ENCODE results near the gene PIK3R1.

GRCh38 chr5:68315679-68316271 lies 100.2 kb downstream of the PIK3R1 start:
- TF ChIP-seq CTCF (IDR thresholded peaks at IDR 0.05; ENCODE audit: low read depth, low read length, poor library complexity, severe bottlenecking) (no peak), EZH2phosphoT487 (IDR thresholded peaks at IDR 0.05; ENCODE audit: borderline replicate concordance, low read length) (no peak)
